ENCODE data around the gene TXNDC11.
A peak's percentile ranks its signal among the peaks of the same experiment; 100 is the strongest.
"Not testable (repeated sequence)": the region's sequence is repeated elsewhere in the genome, so short reads cannot be mapped to it uniquely, and the experiment has no call there.

TXNDC11 gene

GRCh38 chr16:11742536-11743307 lies at the start of gene TXNDC11:
TXNDC11 (minus strand) TSS chr16:11742857; CDS start chr16:11742730, 127 bp downstream.
- DNase-seq = peak; percentile 99

- DNase-seq = no peak
These were observed 48.6 kb upstream of the TXNDC11 start for GRCh38 chr16:11791144-11791828.

- DNase-seq = no peak
These were observed 46.3 kb upstream of the TXNDC11 start for GRCh38 chr16:11788914-11789313.

GRCh38 chr16:11784980-11785599 lies 42.4 kb upstream of the TXNDC11 start:
- not testable (repeated sequence) for DNase-seq

- DNase-seq = not testable (repeated sequence)
These were observed 41.7 kb upstream of the TXNDC11 start for GRCh38 chr16:11784381-11784780.

GRCh38 chr16:11784038-11784369 lies 41.3 kb upstream of the TXNDC11 start:
- DNase-seq = no peak

- peak; percentile 52 to 85 for DNase-seq
These were observed 40.8 kb upstream of the TXNDC11 start for GRCh38 chr16:11783319-11784037.

GRCh38 chr16:11781773-11782172 lies 39.1 kb upstream of the TXNDC11 start:
- no peak for DNase-seq

GRCh38 chr16:11780991-11781680 lies 38.5 kb upstream of the TXNDC11 start:
- no peak for DNase-seq

GRCh38 chr16:11779074-11779473 lies 36.4 kb upstream of the TXNDC11 start:
- no peak for DNase-seq

- no peak for DNase-seq
These were observed 31.5 kb upstream of the TXNDC11 start for GRCh38 chr16:11774065-11774626.

- no peak for DNase-seq
These were observed 26.2 kb upstream of the TXNDC11 start for GRCh38 chr16:11768849-11769248.

GRCh38 chr16:11762431-11762830 lies 19.8 kb upstream of the TXNDC11 start:
- no peak for DNase-seq

GRCh38 chr16:11759997-11760396 lies 17.3 kb upstream of the TXNDC11 start:
- no peak for DNase-seq

- no peak for DNase-seq
These were observed 16.6 kb upstream of the TXNDC11 start for GRCh38 chr16:11759163-11759834.

- no peak for DNase-seq
These were observed 15.3 kb upstream of the TXNDC11 start for GRCh38 chr16:11757671-11758545.

- no peak for DNase-seq
These were observed 13.6 kb upstream of the TXNDC11 start for GRCh38 chr16:11756248-11756647.

GRCh38 chr16:11755022-11755760 lies 12.5 kb upstream of the TXNDC11 start:
- DNase-seq = no peak

GRCh38 chr16:11752856-11753255 lies 10.2 kb upstream of the TXNDC11 start:
- DNase-seq = no peak

GRCh38 chr16:11750056-11750455 lies 7.4 kb upstream of the TXNDC11 start:
- DNase-seq = no peak
